Measurements from ENCODE around the gene C1orf174. TPM values are rescaled to one million over a fixed set of nuclear protein-coding genes. Genes with fewer than 3 reads are reported as not detected.
A peak's percentile ranks its signal among the peaks of the same experiment; 100 is the strongest.

Gene C1orf174
- total RNA-seq, 1 donor from 2014 or later: 25.7 TPM

DNA sequence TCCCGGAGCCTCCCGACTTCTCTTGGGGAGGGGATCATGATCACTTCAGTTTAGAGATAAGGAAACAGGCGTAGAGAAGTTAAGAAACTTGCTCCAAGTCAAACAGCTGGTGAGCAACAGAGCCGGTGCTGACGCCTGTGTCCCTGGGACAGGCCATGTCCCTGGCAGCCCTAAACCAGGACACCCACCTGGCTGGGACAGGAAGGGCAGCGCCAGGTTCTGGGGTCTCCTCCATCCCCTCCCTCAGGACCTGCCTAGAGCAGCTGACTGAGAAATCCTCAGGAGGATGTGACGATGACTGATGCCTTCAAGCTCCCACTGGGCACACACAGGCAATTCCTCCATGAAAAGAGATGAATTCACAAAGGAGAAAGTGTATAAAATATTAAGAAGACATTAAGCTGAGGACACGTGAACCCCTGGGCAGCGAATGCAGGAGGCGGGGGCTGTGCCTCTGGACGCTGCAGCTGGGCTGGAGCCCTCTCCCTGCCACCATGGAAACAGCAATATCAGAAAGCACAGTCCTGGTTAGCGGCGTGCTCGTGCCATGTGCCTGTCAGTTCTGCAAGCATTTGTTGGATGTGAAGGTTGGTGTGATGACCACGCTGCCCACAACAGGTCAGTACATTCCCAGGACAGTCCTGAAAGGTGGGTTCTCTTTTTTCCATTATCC, 40.1 kb upstream of the C1orf174 start:
- Mint-ChIP-seq H3K27me3 (ENCODE audit: low read depth) (peaks cover 17% of the 10 kb centered on the region), H3K27ac (ENCODE audit: unreplicated experiment) (no peak overlapping the region), H3K36me3 (ENCODE audit: low read depth) (no peaks in the 10 kb centered on the region), H3K4me3 (ENCODE audit: unreplicated experiment) (no peak overlapping the region), H3K4me1 (ENCODE audit: low read depth) (no peaks in the 10 kb centered on the region), H3K9me3 (ENCODE audit: low read depth) (peaks cover 14% of the 10 kb centered on the region)
- TF ChIP-seq, protein P1, sequence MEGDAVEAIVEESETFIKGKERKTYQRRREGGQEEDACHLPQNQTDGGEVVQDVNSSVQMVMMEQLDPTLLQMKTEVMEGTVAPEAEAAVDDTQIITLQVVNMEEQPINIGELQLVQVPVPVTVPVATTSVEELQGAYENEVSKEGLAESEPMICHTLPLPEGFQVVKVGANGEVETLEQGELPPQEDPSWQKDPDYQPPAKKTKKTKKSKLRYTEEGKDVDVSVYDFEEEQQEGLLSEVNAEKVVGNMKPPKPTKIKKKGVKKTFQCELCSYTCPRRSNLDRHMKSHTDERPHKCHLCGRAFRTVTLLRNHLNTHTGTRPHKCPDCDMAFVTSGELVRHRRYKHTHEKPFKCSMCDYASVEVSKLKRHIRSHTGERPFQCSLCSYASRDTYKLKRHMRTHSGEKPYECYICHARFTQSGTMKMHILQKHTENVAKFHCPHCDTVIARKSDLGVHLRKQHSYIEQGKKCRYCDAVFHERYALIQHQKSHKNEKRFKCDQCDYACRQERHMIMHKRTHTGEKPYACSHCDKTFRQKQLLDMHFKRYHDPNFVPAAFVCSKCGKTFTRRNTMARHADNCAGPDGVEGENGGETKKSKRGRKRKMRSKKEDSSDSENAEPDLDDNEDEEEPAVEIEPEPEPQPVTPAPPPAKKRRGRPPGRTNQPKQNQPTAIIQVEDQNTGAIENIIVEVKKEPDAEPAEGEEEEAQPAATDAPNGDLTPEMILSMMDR (IDR thresholded peaks at IDR 0.05): no peak
- peak; percentile 59 for DNase-seq (ENCODE audit: low spot score)

DNA sequence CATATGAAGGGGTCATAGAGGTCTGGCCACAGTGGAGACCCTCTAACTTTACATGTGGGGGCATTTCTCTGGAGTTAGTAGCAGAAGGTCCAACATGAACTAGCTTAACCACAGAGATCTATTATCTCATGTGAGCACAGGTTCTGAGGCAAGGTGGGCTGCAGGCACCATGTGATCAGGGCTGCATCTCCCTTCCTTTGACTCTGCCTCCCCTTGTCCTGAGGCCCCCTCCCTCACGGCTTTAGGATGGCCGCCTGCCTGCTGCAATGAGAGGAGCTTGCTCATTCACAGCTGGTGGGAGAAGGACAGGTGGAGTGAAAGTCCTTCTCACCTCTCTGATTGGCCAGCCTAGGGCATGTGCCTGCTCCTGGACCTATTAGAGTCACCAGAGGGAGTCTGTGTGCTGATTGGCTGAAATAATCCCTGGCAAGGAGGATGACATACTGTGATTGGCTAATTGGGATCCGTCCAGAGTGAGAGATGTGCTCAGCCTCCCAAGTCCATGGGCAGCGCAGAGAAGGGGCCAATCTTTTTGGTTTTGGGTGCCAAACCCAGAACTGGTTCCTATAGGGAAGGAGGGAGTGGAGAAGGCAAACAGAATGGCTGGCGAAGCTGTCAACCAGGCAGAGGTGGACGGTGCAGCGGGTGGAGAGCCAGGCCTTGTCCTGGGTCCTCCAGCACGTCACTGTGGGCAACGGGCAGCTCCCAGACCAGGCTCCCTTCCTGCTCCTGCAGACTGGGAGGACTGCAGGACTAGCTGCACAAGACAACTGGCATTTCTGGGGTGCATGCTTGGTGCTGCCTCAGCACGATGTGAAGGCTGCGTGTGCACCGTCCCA, 39.4 kb upstream of the C1orf174 start:
- peak; percentile 71 for DNase-seq (ENCODE audit: low spot score)
- TF ChIP-seq, protein P1 (IDR thresholded peaks at IDR 0.05): no peak
- no peaks in the 10 kb centered on the region for H3K36me3 Mint-ChIP-seq (ENCODE audit: low read depth)
- no peaks in the 10 kb centered on the region for H3K4me1 Mint-ChIP-seq (ENCODE audit: low read depth)
- no peak overlapping the region for H3K4me3 Mint-ChIP-seq (ENCODE audit: unreplicated experiment)
- H3K27ac Mint-ChIP-seq (ENCODE audit: unreplicated experiment): no peak overlapping the region
- H3K27me3 Mint-ChIP-seq (ENCODE audit: low read depth): peaks cover 16% of the 10 kb centered on the region
- H3K9me3 Mint-ChIP-seq (ENCODE audit: low read depth): peaks cover 15% of the 10 kb centered on the region

- H3K27ac Mint-ChIP-seq (ENCODE audit: unreplicated experiment): no peak overlapping the region
- H3K9me3 Mint-ChIP-seq (ENCODE audit: low read depth): peaks cover 16% of the 10 kb centered on the region
- no peak overlapping the region for H3K4me3 Mint-ChIP-seq (ENCODE audit: unreplicated experiment)
- H3K36me3 Mint-ChIP-seq (ENCODE audit: low read depth): no peaks in the 10 kb centered on the region
- H3K4me1 Mint-ChIP-seq (ENCODE audit: low read depth): no peaks in the 10 kb centered on the region
- TF ChIP-seq, protein P1 (IDR thresholded peaks at IDR 0.05): no peak
- DNase-seq (ENCODE audit: low spot score): peak; percentile 60
- peaks cover 15% of the 10 kb centered on the region for H3K27me3 Mint-ChIP-seq (ENCODE audit: low read depth)
These were observed 32.3 kb upstream of the C1orf174 start for GRCh38 chr1:3932156-3932919.

- no peaks in the 10 kb centered on the region for H3K4me1 Mint-ChIP-seq (ENCODE audit: low read depth)
- DNase-seq (ENCODE audit: low spot score): peak; percentile 66
- no peak overlapping the region for H3K4me3 Mint-ChIP-seq (ENCODE audit: unreplicated experiment)
- no peak overlapping the region for H3K27ac Mint-ChIP-seq (ENCODE audit: unreplicated experiment)
- peaks cover 23% of the 10 kb centered on the region for H3K27me3 Mint-ChIP-seq (ENCODE audit: low read depth)
- TF ChIP-seq, protein P1 (IDR thresholded peaks at IDR 0.05): no peak
- H3K36me3 Mint-ChIP-seq (ENCODE audit: low read depth): no peaks in the 10 kb centered on the region
- H3K9me3 Mint-ChIP-seq (ENCODE audit: low read depth): peaks cover 10% of the 10 kb centered on the region
These were observed 31.2 kb upstream of the C1orf174 start for GRCh38 chr1:3931007-3931912.

Data from chondrocyte (in vitro differentiated cells).